ENCODE data around the gene LYL1.

LYL1 gene

DNA sequence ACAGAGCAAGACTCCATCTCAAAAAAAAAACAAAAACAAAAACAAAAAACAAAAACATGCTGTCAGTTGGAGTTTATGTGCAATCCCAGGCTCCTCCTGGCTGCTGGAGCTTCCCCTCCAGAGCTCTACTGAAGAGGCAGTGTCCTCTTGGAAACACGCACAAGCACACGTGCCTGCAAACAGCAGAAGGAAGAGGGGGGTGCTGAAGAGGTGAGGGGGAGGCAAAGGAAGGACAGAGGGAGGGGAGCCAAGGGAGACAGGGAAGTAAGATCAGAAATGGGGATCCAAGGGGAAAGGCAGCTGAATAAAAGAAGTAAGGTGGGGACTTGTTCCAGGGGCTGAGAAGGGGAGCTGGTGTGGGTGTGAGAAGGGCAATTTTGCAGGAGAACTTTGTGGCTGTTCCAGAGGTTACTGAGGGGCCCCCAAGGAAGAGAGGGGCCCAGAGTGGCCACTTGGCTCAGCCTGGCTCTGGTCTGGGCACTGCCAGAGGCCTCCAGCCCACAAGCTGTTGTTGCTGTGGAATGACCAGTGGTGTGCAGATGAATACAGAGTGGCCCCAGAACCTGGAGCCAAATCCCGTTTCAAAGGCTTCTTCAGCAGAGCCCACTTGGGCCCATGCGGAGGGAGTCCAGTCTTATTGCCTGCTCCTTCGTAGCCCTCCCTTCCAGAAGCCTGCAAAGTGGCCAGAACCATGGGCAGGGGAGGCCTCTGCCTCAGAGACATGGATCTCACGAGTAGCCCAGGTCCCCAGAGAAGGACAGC, 34.4 kb downstream of the LYL1 start:
- H3K9me3 Mint-ChIP-seq (ENCODE audit: low read depth) = no peaks in the 10 kb centered on the region
- no peaks in the 10 kb centered on the region for H3K4me1 Mint-ChIP-seq (ENCODE audit: low read depth)
- H3K36me3 Mint-ChIP-seq = no peaks in the 10 kb centered on the region
- H3K4me3 Mint-ChIP-seq = no peak overlapping the region
- no peak overlapping the region for H3K27ac Mint-ChIP-seq
- H3K27me3 Mint-ChIP-seq = no peaks in the 10 kb centered on the region

DNA sequence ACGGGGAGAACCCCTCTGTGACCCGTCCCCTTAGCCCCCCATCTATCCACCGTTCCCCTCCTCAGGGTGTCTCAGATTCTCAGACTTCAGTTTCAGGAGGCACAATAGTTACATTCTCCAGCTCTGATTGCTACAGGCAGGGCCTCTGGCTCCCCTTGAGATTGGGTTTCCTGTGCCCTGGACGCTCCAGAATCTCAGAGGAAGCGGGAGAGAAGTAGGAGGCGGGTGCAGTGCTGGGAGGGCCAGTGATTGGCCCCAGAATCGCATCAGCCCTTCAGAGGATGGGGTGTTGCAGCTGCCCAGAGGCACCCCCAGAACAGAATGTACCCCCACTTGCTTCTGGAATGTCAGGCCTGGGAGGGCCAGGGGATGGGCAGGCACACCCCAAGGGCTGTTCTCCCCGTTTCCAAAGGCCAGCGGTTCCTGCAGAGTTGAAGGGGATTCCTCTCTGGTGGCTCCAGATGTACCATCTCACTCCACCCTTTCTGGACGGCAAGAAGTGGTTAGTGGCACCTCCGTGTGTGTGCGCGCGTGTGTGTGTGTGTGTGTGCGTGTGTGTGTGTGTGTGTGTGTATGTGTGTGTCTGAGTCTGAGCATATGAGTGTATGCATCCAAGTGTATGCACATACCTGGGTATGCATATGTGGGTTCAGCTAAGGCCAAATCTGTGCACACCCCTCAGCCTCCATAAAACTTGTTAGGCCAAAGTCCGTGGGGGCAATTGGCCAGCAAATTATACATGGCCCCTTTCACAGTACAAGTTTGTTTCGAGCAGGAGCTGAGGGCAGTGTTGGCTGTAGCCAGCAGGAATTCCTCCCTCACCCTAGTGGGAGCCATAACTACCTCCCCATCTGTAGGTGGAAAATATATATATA, 35.5 kb downstream of the LYL1 start:
- no peak overlapping the region for H3K27ac Mint-ChIP-seq
- H3K4me3 Mint-ChIP-seq = no peak overlapping the region
- H3K36me3 Mint-ChIP-seq = no peaks in the 10 kb centered on the region
- no peaks in the 10 kb centered on the region for H3K4me1 Mint-ChIP-seq (ENCODE audit: low read depth)
- no peaks in the 10 kb centered on the region for H3K27me3 Mint-ChIP-seq
- H3K9me3 Mint-ChIP-seq (ENCODE audit: low read depth) = no peaks in the 10 kb centered on the region

DNA sequence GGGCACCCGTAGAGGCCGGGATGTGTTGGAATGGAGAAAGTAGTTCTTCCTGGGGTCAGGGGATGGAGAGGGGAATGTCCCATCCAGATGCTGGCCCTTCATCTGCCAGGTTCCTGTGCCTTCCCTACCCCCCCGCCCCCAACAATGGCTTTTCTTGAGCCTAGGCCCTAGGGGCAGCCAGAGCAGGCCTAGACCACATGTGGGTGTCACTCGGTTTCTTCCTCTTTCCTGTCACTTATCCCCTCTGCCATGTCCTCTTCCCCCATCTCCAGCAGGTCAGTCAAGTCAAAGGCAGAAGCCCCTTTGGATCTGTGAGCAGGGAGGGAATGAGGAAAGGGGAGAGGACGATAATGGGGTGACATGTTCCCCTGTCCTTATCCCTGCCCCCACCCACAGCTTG, 36.4 kb downstream of the LYL1 start:
- Mint-ChIP-seq H3K36me3 (no peaks in the 10 kb centered on the region), H3K4me1 (ENCODE audit: low read depth) (peaks cover 5% of the 10 kb centered on the region), H3K27me3 (no peaks in the 10 kb centered on the region), H3K9me3 (ENCODE audit: low read depth) (no peaks in the 10 kb centered on the region), H3K4me3 (no peak overlapping the region), H3K27ac (no peak overlapping the region)

DNA sequence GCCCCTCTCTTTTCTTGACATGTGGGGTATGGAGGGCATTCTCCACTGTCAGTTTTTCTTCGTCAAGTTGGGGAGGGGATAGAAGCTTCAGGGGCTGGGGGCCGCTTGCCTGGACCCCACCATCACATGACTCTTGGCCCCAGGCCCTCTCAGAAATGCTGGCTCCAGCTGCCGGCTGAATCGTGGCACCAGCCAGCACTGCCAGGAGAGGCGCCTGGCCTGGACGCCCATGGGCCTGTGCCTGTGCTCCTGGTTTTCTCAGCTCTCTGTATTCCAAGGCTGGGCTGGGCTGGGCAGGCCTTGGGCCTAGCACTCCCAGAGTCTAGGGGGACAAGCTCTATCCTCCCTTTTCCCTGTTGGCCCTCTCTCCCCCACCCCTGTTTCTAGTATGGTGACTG, 38.6 kb downstream of the LYL1 start:
- Mint-ChIP-seq H3K27ac (no peak overlapping the region), H3K4me1 (ENCODE audit: low read depth) (peaks cover 7% of the 10 kb centered on the region), H3K27me3 (no peaks in the 10 kb centered on the region), H3K9me3 (ENCODE audit: low read depth) (no peaks in the 10 kb centered on the region), H3K4me3 (no peak overlapping the region), H3K36me3 (no peaks in the 10 kb centered on the region)

GRCh38 chr19:13063461-13064091, 39.1 kb downstream of the LYL1 start:
- Mint-ChIP-seq H3K4me1 (ENCODE audit: low read depth) (peaks cover 7% of the 10 kb centered on the region), H3K9me3 (ENCODE audit: low read depth) (no peaks in the 10 kb centered on the region), H3K36me3 (no peaks in the 10 kb centered on the region), H3K27ac (no peak overlapping the region), H3K27me3 (no peaks in the 10 kb centered on the region), H3K4me3 (no peak overlapping the region)

GRCh38 chr19:13062317-13062716, 40.3 kb downstream of the LYL1 start:
- Mint-ChIP-seq H3K4me3 (no peak overlapping the region), H3K4me1 (ENCODE audit: low read depth) (peaks cover 7% of the 10 kb centered on the region), H3K27me3 (no peaks in the 10 kb centered on the region), H3K27ac (no peak overlapping the region), H3K36me3 (no peaks in the 10 kb centered on the region), H3K9me3 (ENCODE audit: low read depth) (no peaks in the 10 kb centered on the region)

DNA sequence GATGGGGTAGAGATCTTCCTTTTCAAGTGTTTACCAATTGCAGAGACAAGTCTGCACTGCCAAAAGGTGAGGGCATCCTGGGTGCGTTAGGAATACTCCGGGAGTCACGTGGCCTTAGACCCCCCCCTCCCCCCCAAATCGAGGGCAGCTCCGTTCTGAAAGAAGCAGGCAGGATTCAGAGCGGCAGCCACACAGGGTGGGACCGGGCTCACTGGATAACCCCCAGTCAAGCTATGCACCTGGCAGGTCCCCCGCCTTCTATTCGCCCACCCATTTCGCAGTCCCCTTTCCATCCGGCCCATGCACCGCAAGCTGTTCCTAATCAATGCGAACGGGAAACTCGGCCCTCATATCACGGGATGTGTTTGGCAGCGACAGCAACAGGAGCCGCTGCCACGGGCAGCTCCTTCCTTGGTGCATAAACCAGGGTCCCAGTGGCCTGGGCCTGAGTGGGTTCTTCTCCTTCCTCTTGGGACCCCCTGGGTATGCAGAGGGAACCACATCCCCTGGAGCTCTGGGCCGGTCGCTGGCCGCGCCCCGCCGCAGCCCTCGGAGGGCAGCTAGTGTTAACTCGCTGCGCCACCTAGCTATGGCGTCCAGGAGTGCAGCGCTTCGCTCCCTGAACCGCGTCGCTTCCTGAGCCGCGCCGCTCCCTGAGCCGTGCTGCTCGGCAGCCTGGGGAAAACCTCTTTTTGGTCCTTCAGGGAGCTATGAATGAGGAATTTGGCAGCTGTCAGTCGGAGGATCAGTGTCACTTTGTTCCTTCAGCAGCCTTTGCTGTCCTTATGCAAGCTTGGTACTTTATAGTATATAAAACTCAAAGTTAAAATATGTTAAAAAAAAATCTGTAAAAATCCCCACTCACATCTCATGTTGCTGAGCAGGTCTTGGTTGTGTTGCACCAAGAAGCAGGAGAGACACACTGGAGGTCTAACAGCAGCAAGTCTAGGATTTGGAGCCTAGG, 41.4 kb downstream of the LYL1 start:
- H3K4me3 Mint-ChIP-seq = peak overlapping the region; percentile 77
- no peaks in the 10 kb centered on the region for H3K27me3 Mint-ChIP-seq
- H3K36me3 Mint-ChIP-seq = no peaks in the 10 kb centered on the region
- H3K4me1 Mint-ChIP-seq (ENCODE audit: low read depth) = peaks cover 7% of the 10 kb centered on the region
- no peaks in the 10 kb centered on the region for H3K9me3 Mint-ChIP-seq (ENCODE audit: low read depth)
- no peak overlapping the region for H3K27ac Mint-ChIP-seq

DNA sequence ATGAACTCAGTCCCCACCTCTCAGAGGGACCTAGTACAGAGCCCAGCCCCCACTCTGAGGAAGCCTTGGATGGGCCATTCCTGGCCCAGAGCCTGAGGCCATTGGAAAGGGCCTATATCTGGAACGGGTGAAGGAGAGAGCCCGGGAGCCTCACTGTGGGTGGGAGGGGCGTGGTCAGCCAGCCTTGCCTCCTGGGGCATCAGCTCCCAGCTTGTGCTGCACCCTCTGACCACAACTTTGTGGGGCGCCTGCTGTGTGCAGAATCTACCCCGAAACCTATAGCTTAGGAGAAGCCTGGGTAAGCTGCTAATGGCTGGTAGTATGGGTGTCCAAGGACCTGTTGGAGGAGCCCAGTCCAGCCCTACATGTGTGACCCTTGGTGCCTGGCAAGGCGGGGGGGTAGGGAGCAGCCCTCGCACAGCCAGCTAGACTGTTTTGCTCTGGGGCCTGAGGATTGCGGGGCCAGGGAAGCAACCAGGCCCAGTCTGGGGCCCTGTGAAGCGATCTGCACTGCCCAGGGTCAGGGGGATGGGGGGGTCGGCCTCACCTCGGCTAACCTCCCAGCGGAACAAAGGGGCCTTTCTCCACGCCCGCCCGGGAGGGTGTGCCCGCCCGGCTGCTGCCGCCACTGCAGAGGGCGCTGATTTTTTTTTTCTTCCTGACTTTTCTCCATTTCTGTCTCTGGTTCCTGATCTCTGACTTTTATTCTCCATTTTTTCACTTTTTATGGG, 42.3 kb downstream of the LYL1 start:
- H3K4me1 Mint-ChIP-seq (ENCODE audit: low read depth) = peaks cover 7% of the 10 kb centered on the region
- H3K27me3 Mint-ChIP-seq = no peaks in the 10 kb centered on the region
- peak overlapping the region; percentile 77 for H3K4me3 Mint-ChIP-seq
- H3K36me3 Mint-ChIP-seq = no peaks in the 10 kb centered on the region
- no peaks in the 10 kb centered on the region for H3K9me3 Mint-ChIP-seq (ENCODE audit: low read depth)
- no peak overlapping the region for H3K27ac Mint-ChIP-seq

DNA sequence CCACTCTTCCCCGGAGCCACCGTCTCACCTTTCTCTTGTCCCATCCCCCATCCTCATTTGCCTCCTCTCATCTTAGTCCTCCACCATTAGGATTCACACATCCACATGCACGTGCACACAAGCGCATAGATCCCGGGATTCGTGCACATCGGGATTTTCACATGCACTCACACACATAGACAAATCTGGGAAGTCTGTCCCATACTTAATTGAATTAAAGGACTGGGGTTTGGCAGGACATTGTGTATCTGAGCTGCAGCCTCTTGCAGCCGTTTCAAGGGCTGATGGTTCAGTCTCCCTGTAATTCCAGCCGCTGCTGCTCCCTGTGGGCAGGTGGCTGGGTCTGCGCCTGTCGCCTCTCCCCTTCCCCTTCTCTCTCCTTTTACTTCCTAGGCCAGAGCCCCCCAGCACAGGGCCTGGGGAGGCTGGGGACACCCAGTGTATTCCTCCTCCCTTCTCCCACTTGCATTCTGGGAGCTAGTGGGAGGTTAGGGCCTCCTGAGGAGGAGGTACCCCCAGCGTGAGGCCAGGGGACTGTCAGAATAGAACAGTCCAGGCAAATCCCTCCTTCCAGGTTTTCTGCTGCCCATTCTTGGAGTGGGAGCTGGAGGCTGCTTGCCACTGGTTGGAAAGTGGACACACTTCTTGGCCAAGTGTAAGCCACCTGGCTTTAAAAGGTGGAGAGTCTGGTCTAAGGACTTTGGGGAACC, 43.6 kb downstream of the LYL1 start:
- Mint-ChIP-seq H3K27ac (no peak overlapping the region), H3K9me3 (ENCODE audit: low read depth) (no peaks in the 10 kb centered on the region), H3K4me3 (no peak overlapping the region), H3K4me1 (ENCODE audit: low read depth) (peaks cover 7% of the 10 kb centered on the region), H3K36me3 (no peaks in the 10 kb centered on the region), H3K27me3 (no peaks in the 10 kb centered on the region)

DNA sequence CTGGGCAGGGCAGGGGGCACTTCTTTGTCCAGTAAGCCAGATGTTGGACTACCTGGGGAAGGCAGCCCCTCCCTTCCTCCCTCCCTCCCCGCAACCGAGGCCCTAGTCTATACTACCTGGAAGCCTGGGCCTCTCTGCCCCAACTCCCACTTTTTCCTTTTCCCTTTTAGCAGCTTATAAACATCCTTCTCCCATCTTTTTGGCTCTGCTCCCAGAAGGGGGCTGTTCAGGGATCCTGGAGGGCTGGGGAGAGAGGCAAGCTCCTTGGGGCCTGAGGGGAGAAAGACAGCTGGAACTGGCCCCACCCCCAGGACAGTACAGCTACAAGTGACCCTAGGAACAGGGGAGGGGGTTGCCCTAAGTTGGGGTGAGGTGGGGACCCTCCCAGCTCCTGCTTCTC, 44.9 kb downstream of the LYL1 start:
- Mint-ChIP-seq H3K4me1 (ENCODE audit: low read depth) (peaks cover 7% of the 10 kb centered on the region), H3K9me3 (ENCODE audit: low read depth) (no peaks in the 10 kb centered on the region), H3K4me3 (no peak overlapping the region), H3K27me3 (no peaks in the 10 kb centered on the region), H3K27ac (no peak overlapping the region), H3K36me3 (no peaks in the 10 kb centered on the region)

DNA sequence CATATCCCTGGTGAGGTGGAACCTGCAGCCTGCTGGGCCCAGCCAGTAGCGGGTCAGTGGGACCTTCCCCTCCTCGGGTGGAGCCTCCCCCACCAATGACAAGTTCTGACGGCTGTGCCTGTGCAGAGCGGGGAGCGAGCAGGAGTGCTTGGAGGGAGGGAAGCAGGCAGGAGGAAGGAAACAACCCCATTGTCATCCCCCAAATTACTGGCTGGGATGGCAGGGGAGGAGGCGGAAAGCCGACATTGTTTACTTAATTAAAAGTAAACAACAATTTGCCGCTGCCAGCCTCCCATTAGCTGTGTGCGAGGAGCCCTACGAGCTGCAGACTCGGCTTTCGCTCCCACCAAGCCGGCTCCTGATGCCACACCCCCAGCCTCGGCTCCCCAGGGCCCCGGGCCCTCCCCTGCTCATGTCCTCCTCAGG, 45.5 kb downstream of the LYL1 start:
- Mint-ChIP-seq H3K4me1 (ENCODE audit: low read depth) (peaks cover 7% of the 10 kb centered on the region), H3K9me3 (ENCODE audit: low read depth) (no peaks in the 10 kb centered on the region), H3K4me3 (no peak overlapping the region), H3K36me3 (no peaks in the 10 kb centered on the region), H3K27ac (no peak overlapping the region), H3K27me3 (peaks cover 1% of the 10 kb centered on the region)

DNA sequence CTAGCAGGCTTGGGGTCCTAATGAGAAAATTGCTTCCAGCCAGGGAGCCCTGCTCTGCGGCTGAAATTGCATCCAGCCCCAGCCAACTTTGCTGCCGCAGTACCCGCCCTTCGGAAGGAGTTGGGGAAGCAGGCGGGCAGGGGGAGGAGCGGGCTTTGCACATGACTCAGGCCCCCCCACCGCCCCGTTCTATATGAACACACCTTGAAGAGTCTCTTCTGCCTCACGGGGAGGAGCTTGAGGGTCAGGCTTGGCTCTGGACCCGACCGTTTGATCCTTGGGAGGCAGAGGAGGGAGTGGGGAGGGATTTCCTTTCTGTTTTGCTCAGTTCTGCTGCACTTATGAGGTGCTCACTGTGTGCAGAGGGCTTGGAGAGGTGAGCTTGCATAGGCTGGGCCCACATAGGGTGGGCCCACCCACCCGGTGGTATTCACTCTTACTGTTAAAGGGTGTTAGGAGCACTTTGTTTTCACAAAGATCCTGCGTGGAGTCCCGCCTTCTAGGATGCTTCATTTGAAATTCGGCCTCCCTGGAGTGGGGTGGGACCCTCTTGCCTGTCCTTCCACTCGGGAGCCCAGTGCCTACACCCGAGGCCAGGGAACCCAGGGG, 46.5 kb downstream of the LYL1 start:
- no peak overlapping the region for H3K4me3 Mint-ChIP-seq
- H3K4me1 Mint-ChIP-seq (ENCODE audit: low read depth) = peaks cover 11% of the 10 kb centered on the region
- H3K27ac Mint-ChIP-seq = no peak overlapping the region
- H3K9me3 Mint-ChIP-seq (ENCODE audit: low read depth) = no peaks in the 10 kb centered on the region
- H3K27me3 Mint-ChIP-seq = peaks cover 1% of the 10 kb centered on the region
- H3K36me3 Mint-ChIP-seq = no peaks in the 10 kb centered on the region

All from activated naive CD8-positive, alpha-beta T cell (primary cell).